IMR-90 (cell line): ENCODE measurements around the gene RPS3. TPM values are rescaled to one million over a fixed set of nuclear protein-coding genes. Genes with fewer than 3 reads are reported as not detected.

Source experiments
- ATAC-seq: fragments of 200-7000 bp; cut with Tn5 transposase; 2 replicates; pipeline ENCODE4 v1.9.1; 2020; ENCODE audit warnings: low read depth, mild to moderate bottlenecking, moderate library complexity
- BruUV-seq: library from RNA; stranded (reverse); fragments of 400-500 nt; replicated peaks from 2 replicates; lab custom pipeline; 2021; lab: Mats Ljungman, UMichigan
- CTCF ChIA-PET: fragments of 300-600 bp; formaldehyde crosslinking; extraction: SDS; loops from one replicate; lab custom pipeline; 2021; ENCODE audit warnings: antibody characterized with exemption; lab: Yijun Ruan, JAX
- POLR2A ChIA-PET: fragments of 300-600 bp; sonication (Branson Sonifier 250); formaldehyde crosslinking; loops from one replicate; lab custom pipeline; 2022; ENCODE audit warnings: antibody characterized with exemption; ENCODE audit not compliant: unreplicated experiment; lab: Charles Lee
- DNase-seq: peaks from one replicate; pipeline ENCODE4 v3.0.0; 2013
- H2AFZ ChIP-seq: replicated peaks from 2 replicates; pipeline ENCODE3; 2013; ENCODE audit warnings: low read length, mild to moderate bottlenecking; ENCODE audit not compliant: poor library complexity
- H2AK5ac ChIP-seq: 2 replicates; pipeline ENCODE4 v1.6.1; 2013; ENCODE audit warnings: low read depth, low read length, inconsistent platforms
- H2AK9ac ChIP-seq: replicated peaks from 2 replicates; pipeline ENCODE3; 2013; ENCODE audit warnings: mild to moderate bottlenecking, low read depth, low read length, moderate library complexity; ENCODE audit not compliant: poor library complexity
- H2BK120ac ChIP-seq: 2 replicates; pipeline ENCODE4 v1.6.1; 2013; ENCODE audit warnings: low read depth, low read length, inconsistent platforms
- H2BK15ac ChIP-seq: 3 replicates; pipeline ENCODE4 v1.6.1; 2013; ENCODE audit warnings: low read depth, low read length, inconsistent platforms
- H2BK20ac ChIP-seq: 2 replicates; pipeline ENCODE4 v1.6.1; 2013; ENCODE audit warnings: low read depth, mild to moderate bottlenecking, inconsistent platforms, low read length, moderate library complexity
- H2BK5ac ChIP-seq: 2 replicates; pipeline ENCODE4 v1.6.1; 2013; ENCODE audit warnings: mild to moderate bottlenecking, low read depth, low read length, inconsistent platforms; ENCODE audit not compliant: poor library complexity, severe bottlenecking
- H3K14ac ChIP-seq: replicated peaks from 2 replicates; pipeline ENCODE4 v1.6.1; 2013; ENCODE audit warnings: low read depth, low read length, inconsistent platforms
- H3K18ac ChIP-seq: 2 replicates; pipeline ENCODE4 v1.6.1; 2013; ENCODE audit warnings: low read depth, low read length, control low read depth
- H3K23ac ChIP-seq: 2 replicates; pipeline ENCODE4 v1.6.1; 2013; ENCODE audit warnings: low read depth, low read length, inconsistent platforms
- H3K27ac ChIP-seq: 2 replicates; pipeline ENCODE4 v1.5.1; 2013; ENCODE audit warnings: mild to moderate bottlenecking, control low read depth, low read length; ENCODE audit not compliant: insufficient read depth
- H3K27me3 ChIP-seq: 2 replicates; pipeline ENCODE4 v1.6.1; 2013; ENCODE audit warnings: low read length; ENCODE audit not compliant: control insufficient read depth, insufficient read depth
- H3K36me3 ChIP-seq: 2 replicates; pipeline ENCODE4 v1.6.1; 2013; ENCODE audit warnings: low read length, mixed read lengths; ENCODE audit not compliant: control insufficient read depth, insufficient read depth
- H3K4ac ChIP-seq: 2 replicates; pipeline ENCODE4 v1.6.1; 2013; ENCODE audit warnings: low read depth, low read length, inconsistent platforms
- H3K4me1 ChIP-seq: 2 replicates; pipeline ENCODE4 v1.6.1; 2013; ENCODE audit warnings: low read length, mixed read lengths; ENCODE audit not compliant: control insufficient read depth, insufficient read depth
- H3K4me2 ChIP-seq: 2 replicates; pipeline ENCODE4 v1.6.1; 2013; ENCODE audit warnings: low read depth, mild to moderate bottlenecking, control low read depth, low read length, moderate library complexity
- H3K4me3 ChIP-seq: 2 replicates; pipeline ENCODE4 v1.5.1; 2013; ENCODE audit warnings: low read depth, mild to moderate bottlenecking, control low read depth, low read length, moderate library complexity; ENCODE audit not compliant: insufficient read depth
- H3K56ac ChIP-seq: 2 replicates; pipeline ENCODE4 v1.6.1; 2013; ENCODE audit warnings: low read length, inconsistent platforms; ENCODE audit not compliant: insufficient read depth; ENCODE audit errors: extremely low read depth
- H3K79me1 ChIP-seq, 2 experiments: 2 replicates each; pipeline ENCODE4 v1.6.1; 2013; ENCODE audit warnings: low read length in 2 of 2, inconsistent platforms in 1 of 2, low read depth in 1 of 2
- H3K9ac ChIP-seq: 2 replicates; pipeline ENCODE4 v1.6.1; 2013; ENCODE audit warnings: low read depth, low read length, control low read depth
- H3K9me1 ChIP-seq: 2 replicates; pipeline ENCODE4 v1.6.1; 2013; ENCODE audit warnings: low read length, inconsistent platforms; ENCODE audit not compliant: insufficient read depth
- H3K9me3 ChIP-seq: 2 replicates; pipeline ENCODE4 v1.6.1; 2013; ENCODE audit warnings: low read length; ENCODE audit not compliant: control insufficient read depth, insufficient read depth
- H4K20me1 ChIP-seq: 2 replicates; pipeline ENCODE4 v1.6.1; 2013; ENCODE audit warnings: low read length, inconsistent platforms; ENCODE audit not compliant: insufficient read depth
- H4K5ac ChIP-seq: 2 replicates; pipeline ENCODE4 v1.6.1; 2013; ENCODE audit warnings: mild to moderate bottlenecking, low read depth, low read length, control low read depth
- H4K8ac ChIP-seq, 2 experiments: 2 replicates each; pipeline ENCODE4 v1.6.1; 2013; ENCODE audit warnings: low read depth in 2 of 2, low read length in 2 of 2, control low read depth in 1 of 2, inconsistent platforms in 1 of 2
- H4K91ac ChIP-seq: 2 replicates; pipeline ENCODE4 v1.6.1; 2013; ENCODE audit warnings: low read depth, low read length, inconsistent platforms; ENCODE audit not compliant: insufficient read depth
- BHLHE40 ChIP-seq: fragments of 150-350 bp; IDR thresholded peaks from 2 replicates; pipeline ENCODE4 v1.6.1; 2016; ENCODE audit warnings: mild to moderate bottlenecking, low read depth, low read length
- CEBPB ChIP-seq: IDR thresholded peaks from 2 replicates; pipeline ENCODE4 v1.6.1; 2012; ENCODE audit warnings: low read depth, low read length, improper control_type of control experiment
- CHD1 ChIP-seq: IDR thresholded peaks from 2 replicates; pipeline ENCODE4 v1.6.1; 2012; ENCODE audit warnings: low read depth, low read length, improper control_type of control experiment
- FOS ChIP-seq: fragments of 150-350 bp; IDR thresholded peaks from 2 replicates; pipeline ENCODE4 v1.6.1; 2016; ENCODE audit warnings: low read depth, low read length
- MAFK ChIP-seq: IDR thresholded peaks from 2 replicates; pipeline ENCODE4 v1.6.1; 2012; ENCODE audit warnings: low read depth, low read length, improper control_type of control experiment
- MAZ ChIP-seq: IDR thresholded peaks from 2 replicates; pipeline ENCODE4 v1.6.1; 2012; ENCODE audit warnings: low read depth, mild to moderate bottlenecking, low read length, improper control_type of control experiment, moderate library complexity, borderline replicate concordance
- MXI1 ChIP-seq: IDR thresholded peaks from 2 replicates; pipeline ENCODE4 v1.6.1; 2012; ENCODE audit warnings: low read depth, mild to moderate bottlenecking, low read length, moderate library complexity, borderline replicate concordance
- POLR2A ChIP-seq: IDR thresholded peaks from 2 replicates; pipeline ENCODE4 v1.6.1; 2012; ENCODE audit warnings: mild to moderate bottlenecking, low read depth, low read length
- RAD21 ChIP-seq: IDR thresholded peaks from 2 replicates; pipeline ENCODE4 v1.6.1; 2012; ENCODE audit warnings: low read length, improper control_type of control experiment
- RCOR1 ChIP-seq: IDR thresholded peaks from 2 replicates; pipeline ENCODE4 v1.6.1; 2012; ENCODE audit warnings: mild to moderate bottlenecking, low read length, improper control_type of control experiment; ENCODE audit not compliant: insufficient replicate concordance
- RFX5 ChIP-seq: IDR thresholded peaks from 2 replicates; pipeline ENCODE4 v1.8.0; 2012; ENCODE audit warnings: low read depth, mild to moderate bottlenecking, low read length, moderate library complexity
- SMC3 ChIP-seq: fragments of 150-350 bp; IDR thresholded peaks from 2 replicates; pipeline ENCODE4 v1.6.1; 2016; ENCODE audit warnings: low read depth, mild to moderate bottlenecking, antibody characterized with exemption, low read length, moderate library complexity
- WGBS, 2 experiments: methylation state at CpG; one replicate each; pipeline versions ENCODE4 v1.1.5 to v1.1.7; 2013; ENCODE audit warnings: missing lambda C conversion rate in 2 of 2; ENCODE audit not compliant: insufficient read length in 1 of 2; ENCODE audit errors: extremely low coverage in 2 of 2; 5-methylcytosine and 5-hydroxymethylcytosine counted together
- dilution Hi-C: fragments of 300-500 bp; cut with HindIII; formaldehyde crosslinking; loops from one replicate; pipeline ENCODE4 v1.14.3; 2018; ENCODE audit warnings: low sequenced_read_pairs; ENCODE audit not compliant: unreplicated experiment
- in situ Hi-C: fragments of 300-500 bp; cut with MboI; formaldehyde crosslinking; loops from 3 replicates; pipeline ENCODE4 v1.14.3; 2019; ENCODE audit warnings: low sequenced_read_pairs, inconsistent platforms, mixed read lengths
- intact Hi-C: fragments of 100-400 bp; cut with micrococcal nuclease; formaldehyde crosslinking; loops from 2 replicates; pipeline ENCODE4 v1.10.0; 2022
- polyA plus RNA-seq, 3 experiments: library from polyadenylated mRNA; depleted of rRNA; stranded (reverse); fragments of >200 nt; gene quantifications; 2 replicates each; pipeline ENCODE4 v1.2.3, GENCODE V29; 2012; ENCODE audit warnings: low replicate concordance in 1 of 3
- total RNA-seq: library from RNA; depleted of rRNA; stranded (reverse); fragments of >200 nt; gene quantifications from 2 replicates; pipeline ENCODE4 v1.2.3, GENCODE V29; 2012
- TF ChIP-seq, protein P1 (sequence below): fragments of 150-350 bp; IDR thresholded peaks from 2 replicates; pipeline ENCODE4 v1.6.1; 2017; ENCODE audit warnings: mild to moderate bottlenecking, antibody characterized with exemption, low read length, low read depth
- TF ChIP-seq, protein P2 (sequence below): fragments of 150-350 bp; IDR thresholded peaks from 2 replicates; pipeline ENCODE4 v1.6.1; 2016; ENCODE audit warnings: low read depth, mild to moderate bottlenecking, low read length, moderate library complexity, borderline replicate concordance

RPS3 gene
- total and polyA plus RNA-seq, 2 of the 4 experiments (the other 2 are of a cell fraction), result 2,360 to 2,477 TPM

DNA sequence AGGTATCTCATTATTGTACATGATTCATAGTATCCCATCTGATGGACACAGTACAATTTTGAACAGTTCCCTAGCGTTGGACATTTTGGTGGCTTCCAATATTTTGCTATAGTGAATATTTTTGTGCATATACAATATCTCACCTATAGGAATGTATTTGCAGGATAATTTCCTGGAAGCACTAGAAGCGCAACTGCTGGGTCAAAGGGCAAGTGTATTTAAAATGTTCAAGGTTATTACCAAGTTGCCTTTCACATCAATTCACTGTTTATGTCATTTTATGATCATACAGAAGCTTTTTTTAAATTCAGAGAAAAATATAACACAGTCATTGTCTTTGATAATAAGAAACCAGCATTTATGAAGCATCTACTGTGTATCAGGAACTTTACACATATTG is 19.1 kb upstream of the RPS3 start:
- Histone ChIP-seq H3K9ac (no peak overlapping the region), H2AFZ (no peak overlapping the region), H4K20me1 (peaks cover 5% of the 10 kb centered on the region; the same call in 1 of the 2 replicates), H2AK9ac (no peak overlapping the region), H3K18ac (no peak overlapping the region), H3K4me3 (no peak overlapping the region), H3K9me1 (no peaks in the 10 kb centered on the region), H3K23ac (no peak overlapping the region), H3K56ac (no peak overlapping the region), H4K8ac (no peak overlapping the region), H3K79me1 (no peaks in the 10 kb centered on the region), H2BK15ac (no peak overlapping the region), H3K4ac (no peak overlapping the region), H3K14ac (no peak overlapping the region), H3K36me3 (no peaks in the 10 kb centered on the region), H2BK120ac (no peak overlapping the region), H3K4me1 (no peaks in the 10 kb centered on the region; the same call in 1 of the 2 replicates), H2BK20ac (no peak overlapping the region), H3K27ac (no peak overlapping the region), H4K5ac (no peak overlapping the region), H3K9me3 (no peaks in the 10 kb centered on the region), H3K4me2 (no peak overlapping the region), H4K91ac (no peak overlapping the region), H2BK5ac (no peak overlapping the region), H3K27me3 (no peaks in the 10 kb centered on the region; the same call in 1 of the 2 replicates), H2AK5ac (no peak overlapping the region)
- dilution Hi-C loops, result no loop called here
- in situ Hi-C loops, result loop anchor here (5.0 kb wide), 2 partner anchors 53 to 103 kb away; no protein-coding TSS in a partner anchor
- no peak for TF ChIP-seq SMC3
- TF ChIP-seq CHD1, result no peak
- TF ChIP-seq RFX5, result no peak
- TF ChIP-seq RCOR1, result no peak
- TF ChIP-seq FOS, result no peak
- TF ChIP-seq MXI1, result no peak
- TF ChIP-seq, protein P1, sequence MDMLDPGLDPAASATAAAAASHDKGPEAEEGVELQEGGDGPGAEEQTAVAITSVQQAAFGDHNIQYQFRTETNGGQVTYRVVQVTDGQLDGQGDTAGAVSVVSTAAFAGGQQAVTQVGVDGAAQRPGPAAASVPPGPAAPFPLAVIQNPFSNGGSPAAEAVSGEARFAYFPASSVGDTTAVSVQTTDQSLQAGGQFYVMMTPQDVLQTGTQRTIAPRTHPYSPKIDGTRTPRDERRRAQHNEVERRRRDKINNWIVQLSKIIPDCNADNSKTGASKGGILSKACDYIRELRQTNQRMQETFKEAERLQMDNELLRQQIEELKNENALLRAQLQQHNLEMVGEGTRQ, result no peak
- TF ChIP-seq, protein P2, sequence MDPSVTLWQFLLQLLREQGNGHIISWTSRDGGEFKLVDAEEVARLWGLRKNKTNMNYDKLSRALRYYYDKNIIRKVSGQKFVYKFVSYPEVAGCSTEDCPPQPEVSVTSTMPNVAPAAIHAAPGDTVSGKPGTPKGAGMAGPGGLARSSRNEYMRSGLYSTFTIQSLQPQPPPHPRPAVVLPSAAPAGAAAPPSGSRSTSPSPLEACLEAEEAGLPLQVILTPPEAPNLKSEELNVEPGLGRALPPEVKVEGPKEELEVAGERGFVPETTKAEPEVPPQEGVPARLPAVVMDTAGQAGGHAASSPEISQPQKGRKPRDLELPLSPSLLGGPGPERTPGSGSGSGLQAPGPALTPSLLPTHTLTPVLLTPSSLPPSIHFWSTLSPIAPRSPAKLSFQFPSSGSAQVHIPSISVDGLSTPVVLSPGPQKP, result no peak
- no peak for TF ChIP-seq POLR2A
- TF ChIP-seq MAZ, result no peak
- TF ChIP-seq BHLHE40, result no peak
- no peak for TF ChIP-seq CEBPB
- TF ChIP-seq MAFK, result no peak
- no peak for TF ChIP-seq RAD21
- ATAC-seq, result no peak
- CTCF ChIA-PET, result interaction anchor here (0.7 to 2.8 kb wide), 2 partner anchors 100 to 152 kb away, joined by 8 to 15 read pairs; no protein-coding TSS in a partner anchor
- WGBS, 2 experiments, result no CpG with 5 or more reads among the region's 2 CpGs
- BruUV-seq, result no TSS peak
- intact Hi-C loops, result no loop called here
- DNase-seq, result no peak
- POLR2A ChIA-PET, result no interaction called here
